ENCODE data around the gene DPY19L3.
"Not testable (repeated sequence)": the region's sequence is repeated elsewhere in the genome, so short reads cannot be mapped to it uniquely, and the experiment has no call there.

The DPY19L3 gene

GRCh38 chr19:32450217-32450616, 44.6 kb downstream of the DPY19L3 start:
- no peak for DNase-seq

GRCh38 chr19:32453736-32454135, 48.2 kb downstream of the DPY19L3 start:
- no peak for DNase-seq

DNA sequence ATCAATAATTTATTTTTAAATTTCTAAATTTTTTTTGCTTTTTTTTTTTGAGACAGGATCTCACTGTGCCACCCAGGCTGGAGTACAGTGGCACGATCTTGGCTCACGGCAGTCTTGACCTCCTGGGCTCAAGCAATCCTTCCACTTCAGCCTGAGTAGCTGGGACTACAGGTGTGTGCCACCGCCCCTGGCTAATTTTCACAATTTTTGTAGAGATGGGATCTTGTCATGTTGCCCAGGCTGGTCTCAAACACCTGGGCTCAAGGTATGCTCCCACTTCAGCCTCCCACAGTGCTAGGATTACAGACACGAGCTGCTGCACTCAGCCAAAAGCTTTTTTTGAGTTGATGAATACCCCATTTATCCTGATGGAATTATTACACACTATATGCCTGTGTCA, 50.8 kb downstream of the DPY19L3 start:
- DNase-seq: no peak

- no peak for DNase-seq
Observed at GRCh38 chr19:32457571-32458158, 52.1 kb downstream of the DPY19L3 start.

DNA sequence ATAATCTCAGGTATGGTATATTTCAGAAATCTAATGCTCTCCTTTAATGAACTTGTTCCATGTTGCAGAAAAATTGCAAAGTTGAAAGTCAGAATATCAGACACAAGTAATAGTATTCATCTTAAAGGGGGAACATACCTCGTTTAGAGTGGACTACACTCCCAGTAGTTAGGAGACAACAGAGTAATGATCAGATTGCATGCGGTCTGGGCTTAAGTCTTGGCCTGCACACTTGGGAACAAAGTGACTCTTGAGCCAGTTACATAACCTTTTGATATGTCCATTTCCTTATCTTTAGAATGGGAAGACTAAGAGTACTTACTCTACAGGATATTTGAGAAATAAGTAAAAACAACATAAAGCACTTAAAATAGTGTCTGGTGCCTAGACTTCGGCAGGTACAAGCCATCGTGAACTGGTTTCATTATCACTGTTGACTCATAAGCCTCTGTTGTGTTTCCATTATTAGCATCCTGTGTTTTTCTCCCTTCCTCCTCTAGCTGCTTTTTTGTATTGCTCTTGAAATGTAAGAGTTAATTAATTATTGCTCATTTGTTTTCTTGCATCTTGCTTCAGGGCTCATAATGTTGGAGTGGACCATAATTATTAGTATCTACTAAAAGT, 53.0 kb downstream of the DPY19L3 start:
- DNase-seq: no peak

DNA sequence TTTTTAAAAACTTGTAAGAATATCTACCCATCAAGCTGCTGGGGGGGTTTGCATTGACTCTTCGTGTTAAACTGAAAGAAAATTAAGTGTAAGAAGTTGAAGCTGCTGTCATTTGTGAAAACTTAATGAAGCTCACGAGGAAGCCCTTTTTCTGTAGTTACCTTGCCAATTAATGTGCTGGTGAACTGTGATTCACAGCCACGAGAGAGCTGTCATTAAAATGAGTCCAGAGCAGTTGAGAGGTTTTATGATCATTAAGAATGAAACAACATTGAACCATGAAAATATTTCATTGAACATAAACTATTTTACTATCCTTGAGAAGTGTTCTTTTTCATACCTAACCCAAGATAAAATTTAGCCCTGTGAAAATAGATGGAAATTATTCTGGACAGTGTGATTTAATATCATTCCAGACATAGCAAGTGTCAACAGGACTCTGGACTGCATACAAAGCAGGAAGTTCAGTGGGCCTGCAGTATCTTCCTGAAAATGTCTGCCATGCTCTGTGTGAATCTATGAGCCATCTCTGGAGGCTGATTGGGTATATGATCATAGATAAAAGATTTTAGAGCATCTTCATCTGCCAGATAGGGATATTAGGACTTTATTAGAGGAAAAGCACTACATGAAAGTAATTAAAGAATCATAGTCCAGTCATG, 53.8 kb downstream of the DPY19L3 start:
- DNase-seq: no peak

- DNase-seq: no peak
Observed at GRCh38 chr19:32460476-32460875, 54.9 kb downstream of the DPY19L3 start.

DNA sequence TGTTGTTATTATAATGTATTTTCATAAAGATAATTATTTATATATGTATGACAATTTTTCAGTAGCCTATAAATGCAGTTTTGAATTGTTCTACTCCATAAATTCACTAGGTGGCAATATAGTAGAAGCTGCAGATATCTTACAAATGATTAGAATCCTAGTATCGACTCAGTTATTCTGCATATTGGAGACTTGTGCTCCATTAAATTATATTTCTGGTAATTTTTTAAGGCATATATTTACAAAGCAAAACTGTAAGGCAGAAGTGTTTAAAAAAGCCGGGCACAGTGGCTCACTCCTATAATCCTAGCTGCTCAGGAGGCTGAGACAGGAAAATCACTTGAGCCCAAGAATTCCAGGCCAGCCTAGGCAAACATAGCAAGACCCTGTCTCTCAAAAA, 58.7 kb downstream of the DPY19L3 start:
- no peak for DNase-seq

GRCh38 chr19:32465176-32465575, 59.6 kb downstream of the DPY19L3 start:
- no peak for DNase-seq

DNA sequence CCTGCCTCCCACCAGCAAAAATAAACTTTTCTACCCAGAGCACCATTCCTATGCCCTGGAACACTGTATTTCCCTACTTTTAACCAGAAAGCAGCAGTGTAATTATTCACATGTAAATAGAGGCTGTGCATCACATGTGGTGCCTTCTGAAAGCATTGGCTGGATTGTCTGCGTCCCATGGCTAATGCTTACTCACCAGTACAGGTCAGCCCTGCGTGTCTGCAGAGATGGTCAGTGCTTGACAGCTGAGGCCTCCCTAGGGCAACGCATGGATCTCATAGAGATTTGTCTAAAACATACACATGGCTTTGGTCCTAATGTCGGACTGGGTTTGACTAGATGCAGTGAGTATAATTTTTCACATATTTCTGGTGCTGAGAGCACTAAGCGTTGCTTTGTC, 64.2 kb downstream of the DPY19L3 start:
- no peak for DNase-seq

GRCh38 chr19:32471095-32471494, 65.5 kb downstream of the DPY19L3 start:
- no peak for DNase-seq

GRCh38 chr19:32471811-32472210, 66.2 kb downstream of the DPY19L3 start:
- DNase-seq: no peak

DNA sequence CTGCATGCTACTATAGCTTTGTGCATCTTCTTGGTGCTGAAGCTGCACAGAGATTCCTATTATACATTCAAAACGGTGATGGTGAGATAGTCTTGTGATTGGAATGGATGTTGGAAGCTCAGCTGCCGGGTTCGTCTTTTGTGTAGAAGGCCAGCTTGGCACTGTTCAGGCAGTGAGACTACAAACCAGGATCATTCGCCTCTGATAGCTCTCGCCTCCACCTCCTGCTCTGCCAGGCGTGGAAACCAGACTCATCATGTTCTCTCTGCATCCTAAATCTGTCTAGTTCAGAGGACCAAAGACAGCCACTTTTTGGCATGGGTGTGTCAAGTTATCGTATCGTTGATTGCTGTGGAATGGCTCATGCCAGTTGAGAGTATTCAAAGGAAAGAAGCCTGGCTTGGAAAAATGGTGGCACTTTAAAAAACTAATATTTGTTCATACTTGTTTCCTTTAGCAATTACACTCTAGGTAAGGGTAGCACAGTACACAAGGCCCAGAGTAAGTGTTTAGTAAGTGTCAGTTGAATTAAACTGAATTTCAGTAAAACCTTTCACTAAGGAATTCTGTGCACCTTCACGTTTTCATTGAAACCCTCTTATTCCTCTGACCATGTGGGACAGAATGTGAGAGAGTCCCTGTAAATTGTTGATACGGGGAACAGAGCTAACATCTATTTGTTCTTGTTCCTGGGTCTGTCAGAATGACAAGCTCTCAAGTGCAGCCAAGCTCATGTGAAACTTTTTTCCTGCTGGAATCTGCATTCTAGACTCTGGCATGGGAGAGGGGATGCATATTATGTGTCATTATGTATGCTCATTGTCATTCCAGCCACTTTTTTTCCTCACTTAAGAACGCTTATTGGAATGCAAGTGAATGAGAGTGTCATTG, 69.8 kb downstream of the DPY19L3 start:
- no peak for DNase-seq

DNA sequence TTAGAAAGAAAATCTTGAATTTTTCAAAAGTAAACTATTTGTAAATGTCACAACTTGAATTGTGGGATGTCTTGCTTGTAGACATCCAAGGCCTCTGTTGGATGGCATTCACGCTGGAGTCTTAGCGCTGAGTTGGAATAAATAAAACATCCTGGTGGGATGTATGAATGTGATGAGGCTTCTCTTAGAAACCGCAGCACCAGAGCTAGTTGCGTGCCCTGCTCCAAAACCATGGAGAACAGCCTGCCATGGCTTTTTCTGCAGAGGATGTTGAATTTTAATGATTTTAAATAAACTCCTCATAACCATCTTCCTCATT, 70.4 kb downstream of the DPY19L3 start:
- no peak for DNase-seq

DNA sequence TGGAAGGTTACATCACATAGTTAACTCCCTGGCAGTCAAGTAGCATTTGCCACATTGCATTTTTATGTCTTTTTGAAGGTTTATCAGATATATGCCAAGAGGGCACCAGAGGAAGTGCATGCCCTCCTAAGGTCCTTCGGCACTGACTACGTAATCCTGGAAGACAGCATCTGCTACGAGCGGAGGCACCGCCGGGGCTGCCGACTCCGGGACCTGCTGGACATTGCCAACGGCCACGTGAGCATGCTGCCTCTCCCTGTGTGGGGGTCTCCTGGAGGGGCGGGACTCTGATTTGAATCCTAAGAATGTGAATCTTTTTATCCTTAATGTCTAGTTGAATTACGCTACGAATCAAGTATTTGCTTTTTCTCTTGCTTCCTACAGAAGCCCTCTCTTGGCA, 74.8 kb downstream of the DPY19L3 start:
- DNase-seq: no peak

- no peak for DNase-seq
Observed at GRCh38 chr19:32483574-32483973, 78.0 kb downstream of the DPY19L3 start.

- no peak for DNase-seq
Observed at GRCh38 chr19:32489971-32490370, 84.4 kb downstream of the DPY19L3 start.

DNA sequence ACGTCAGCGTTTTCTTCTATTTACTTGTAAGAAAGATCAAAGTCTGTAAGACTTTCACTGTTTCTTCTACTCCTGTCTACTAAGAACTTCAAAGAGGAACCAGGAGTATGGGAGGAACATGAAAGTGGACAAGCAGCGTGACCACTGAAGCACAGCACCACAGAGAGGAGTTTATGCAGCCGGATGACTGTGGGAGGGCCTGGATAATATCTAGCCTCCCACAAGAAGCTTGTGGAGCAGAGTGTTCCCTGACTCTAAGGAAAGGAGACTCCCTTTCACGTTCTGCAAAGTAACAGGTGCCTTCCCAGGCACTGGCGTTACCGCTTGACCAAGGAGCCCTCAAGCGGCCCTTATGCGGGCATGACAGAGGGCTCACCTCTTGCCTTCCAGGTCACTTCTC, 91.8 kb downstream of the DPY19L3 start:
- DNase-seq: no peak

DNA sequence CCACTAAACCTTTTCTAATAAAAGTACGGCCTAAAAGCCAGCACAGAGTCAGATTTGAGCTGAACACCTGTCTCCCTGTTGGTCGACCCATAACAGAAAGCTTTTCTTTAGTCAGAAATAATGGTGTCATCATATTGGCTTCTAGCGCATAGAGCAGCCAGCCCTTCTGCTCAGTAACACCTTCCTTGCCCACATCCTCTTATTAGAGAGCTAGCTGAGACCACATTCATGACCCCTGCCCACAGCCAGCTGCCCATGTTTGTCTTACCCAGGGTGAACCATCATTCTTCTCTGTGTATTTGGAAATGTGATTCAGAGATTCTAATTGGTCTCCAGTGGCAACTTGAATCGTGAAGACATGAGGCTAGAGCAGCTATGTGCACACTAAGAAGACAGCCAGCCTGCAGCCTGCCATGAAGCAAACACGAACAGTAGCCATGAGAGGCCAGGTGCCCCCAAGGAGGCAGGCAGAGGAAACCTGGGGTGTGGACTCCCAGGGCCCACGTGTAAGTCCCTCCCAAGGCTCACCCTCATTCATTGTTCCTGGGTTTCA, 93.2 kb downstream of the DPY19L3 start:
- DNase-seq: no peak

GRCh38 chr19:32512498-32512897, 106.9 kb downstream of the DPY19L3 start:
- DNase-seq: not testable (repeated sequence)

DNA sequence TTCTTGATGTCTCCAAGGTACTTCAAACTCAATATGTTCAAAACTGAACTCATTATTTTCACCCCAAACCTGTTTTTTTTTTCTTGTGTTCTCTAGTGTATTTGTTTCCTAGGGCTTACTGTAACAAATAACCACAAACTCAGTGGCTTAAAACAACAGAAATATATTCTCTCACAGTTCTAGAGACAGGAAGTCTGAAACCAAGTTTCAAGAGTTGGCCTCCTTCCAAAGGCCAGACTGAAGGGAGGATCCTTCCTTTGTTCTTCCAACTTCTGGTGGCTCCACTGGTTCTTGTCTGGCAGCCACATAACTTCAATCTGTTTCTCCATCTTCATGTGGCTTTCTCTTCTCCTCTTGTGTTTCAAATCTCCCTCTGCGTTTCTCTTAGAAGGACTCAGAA, 113.5 kb downstream of the DPY19L3 start:
- no peak for DNase-seq

GRCh38 chr19:32522967-32523366, 117.4 kb downstream of the DPY19L3 start:
- no peak for DNase-seq

DNA sequence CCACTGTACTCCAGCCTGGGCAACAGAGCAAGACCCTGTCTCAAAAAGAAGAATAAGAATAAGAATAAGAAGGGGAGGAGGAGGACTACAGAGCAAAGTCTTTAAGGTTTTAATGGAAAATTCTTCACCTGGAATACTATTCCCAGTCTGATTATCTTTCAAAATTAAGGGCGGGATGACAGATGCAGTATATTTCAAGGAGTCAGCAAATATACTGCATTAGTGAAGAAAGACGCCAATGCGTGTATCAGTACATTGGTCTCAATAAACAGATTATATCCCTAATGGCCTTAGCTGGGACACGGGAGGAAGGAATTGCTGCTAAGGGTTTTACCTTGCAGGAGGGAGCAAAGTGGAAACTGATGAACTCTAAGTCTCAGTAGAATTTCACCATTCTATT, 121.3 kb downstream of the DPY19L3 start:
- DNase-seq: no peak
